ENCODE data around the gene COL23A1.

The COL23A1 gene

DNA sequence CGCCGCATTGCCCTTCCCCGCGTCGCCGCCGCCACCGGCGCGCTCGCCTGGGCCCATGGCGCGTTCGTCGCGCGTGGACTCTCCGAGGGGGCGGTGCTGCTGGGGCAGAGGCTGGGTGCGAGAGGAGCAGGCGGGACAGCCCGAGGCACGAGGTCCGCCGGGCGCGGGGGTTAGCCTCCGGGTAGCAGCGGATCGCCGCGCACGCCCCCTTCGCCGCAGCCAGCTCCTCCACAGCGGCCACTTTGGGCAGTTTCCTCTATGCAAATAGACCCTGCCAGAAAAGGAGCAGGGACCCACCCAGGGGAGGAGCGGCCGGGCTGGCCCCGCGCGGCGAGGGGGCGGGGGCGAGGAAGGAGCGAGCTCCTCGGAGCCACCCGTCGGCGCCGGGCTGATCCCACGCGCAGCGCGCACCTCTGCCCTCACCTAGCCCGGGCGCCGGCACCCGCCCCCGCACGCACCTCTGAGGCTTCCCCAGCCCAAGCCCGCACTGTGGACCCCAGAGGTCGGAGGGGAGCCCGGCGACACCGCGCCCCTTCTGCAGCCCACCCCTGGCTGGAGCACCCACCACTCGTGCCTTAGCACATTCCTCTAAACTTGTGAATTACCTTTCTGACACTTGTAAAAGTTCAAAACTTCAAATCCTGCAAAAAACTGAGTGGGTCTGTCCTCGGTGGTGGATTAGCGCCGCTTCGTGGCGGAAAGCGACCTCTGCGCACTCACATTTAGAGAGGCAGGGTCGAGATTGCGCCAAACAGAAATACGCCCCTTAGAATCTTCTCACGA lies at the start of gene COL23A1:
Gene COL23A1 (minus strand): TSS at position 253 of the 783 bp plus-strand sequence.
- peak within 1 kb of the TSS; percentile 35 for H3K4me3 ChIP-seq (ENCODE audit: low read depth, low read length)
- POLR2A ChIA-PET = no interaction called here
- TF ChIP-seq ZNF654 (tag by site-specific recombination; IDR thresholded peaks at IDR 0.05; ENCODE audit: low read depth) (peak; percentile 58), KLF7 (tag by site-specific recombination; IDR thresholded peaks at IDR 0.05; ENCODE audit: borderline replicate concordance) (no peak), ZNF335 (tag by site-specific recombination; conservative IDR thresholded peaks at IDR 0.05) (peak; percentile 73), ZNF777 (tag by site-specific recombination; IDR thresholded peaks at IDR 0.05; ENCODE audit: borderline replicate concordance) (no peak), ZBTB17 (tag by site-specific recombination; IDR thresholded peaks at IDR 0.05) (0 out of 2 replicates have a peak, but pooled peaks have one; percentile 12), ZNF610 (tag by site-specific recombination; IDR thresholded peaks at IDR 0.05; ENCODE audit: borderline replicate concordance) (no peak), ZNF677 (tag by site-specific recombination; IDR thresholded peaks at IDR 0.05) (no peak), SETDB1 (IDR thresholded peaks at IDR 0.05; ENCODE audit: insufficient read length, low read length) (no peak), GLIS1 (tag by site-specific recombination; IDR thresholded peaks at IDR 0.05) (peak; percentile 11; the same call in 1 of the 2 replicates), SP3 (tag by site-specific recombination; IDR thresholded peaks at IDR 0.05) (peak; percentile 24; the same call in 1 of the 2 replicates), KLF9 (tag by site-specific recombination; IDR thresholded peaks at IDR 0.05; ENCODE audit: low read depth) (peak; percentile 55; the same call in 1 of the 2 replicates), SP2 (tag by site-specific recombination; IDR thresholded peaks at IDR 0.05) (peak; percentile 47), ZFHX2 (tag by site-specific recombination; conservative IDR thresholded peaks at IDR 0.05) (peak; percentile 75), ZNF221 (tag by site-specific recombination; IDR thresholded peaks at IDR 0.05; ENCODE audit: borderline replicate concordance) (no peak), GLIS2 (tag by site-specific recombination; IDR thresholded peaks at IDR 0.05) (peak; percentile 61; the same call in 1 of the 2 replicates), KLF1 (tag by site-specific recombination; IDR thresholded peaks at IDR 0.05) (peak; percentile 42; the same call in 1 of the 2 replicates)
- TF ChIP-seq, protein P1, sequence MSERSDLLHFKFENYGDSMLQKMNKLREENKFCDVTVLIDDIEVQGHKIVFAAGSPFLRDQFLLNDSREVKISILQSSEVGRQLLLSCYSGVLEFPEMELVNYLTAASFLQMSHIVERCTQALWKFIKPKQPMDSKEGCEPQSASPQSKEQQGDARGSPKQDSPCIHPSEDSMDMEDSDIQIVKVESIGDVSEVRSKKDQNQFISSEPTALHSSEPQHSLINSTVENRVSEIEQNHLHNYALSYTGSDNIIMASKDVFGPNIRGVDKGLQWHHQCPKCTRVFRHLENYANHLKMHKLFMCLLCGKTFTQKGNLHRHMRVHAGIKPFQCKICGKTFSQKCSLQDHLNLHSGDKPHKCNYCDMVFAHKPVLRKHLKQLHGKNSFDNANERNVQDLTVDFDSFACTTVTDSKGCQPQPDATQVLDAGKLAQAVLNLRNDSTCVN (tag by site-specific recombination; optimal IDR thresholded peaks at IDR 0.05) = peak; percentile 86
- TF ChIP-seq, protein P2, sequence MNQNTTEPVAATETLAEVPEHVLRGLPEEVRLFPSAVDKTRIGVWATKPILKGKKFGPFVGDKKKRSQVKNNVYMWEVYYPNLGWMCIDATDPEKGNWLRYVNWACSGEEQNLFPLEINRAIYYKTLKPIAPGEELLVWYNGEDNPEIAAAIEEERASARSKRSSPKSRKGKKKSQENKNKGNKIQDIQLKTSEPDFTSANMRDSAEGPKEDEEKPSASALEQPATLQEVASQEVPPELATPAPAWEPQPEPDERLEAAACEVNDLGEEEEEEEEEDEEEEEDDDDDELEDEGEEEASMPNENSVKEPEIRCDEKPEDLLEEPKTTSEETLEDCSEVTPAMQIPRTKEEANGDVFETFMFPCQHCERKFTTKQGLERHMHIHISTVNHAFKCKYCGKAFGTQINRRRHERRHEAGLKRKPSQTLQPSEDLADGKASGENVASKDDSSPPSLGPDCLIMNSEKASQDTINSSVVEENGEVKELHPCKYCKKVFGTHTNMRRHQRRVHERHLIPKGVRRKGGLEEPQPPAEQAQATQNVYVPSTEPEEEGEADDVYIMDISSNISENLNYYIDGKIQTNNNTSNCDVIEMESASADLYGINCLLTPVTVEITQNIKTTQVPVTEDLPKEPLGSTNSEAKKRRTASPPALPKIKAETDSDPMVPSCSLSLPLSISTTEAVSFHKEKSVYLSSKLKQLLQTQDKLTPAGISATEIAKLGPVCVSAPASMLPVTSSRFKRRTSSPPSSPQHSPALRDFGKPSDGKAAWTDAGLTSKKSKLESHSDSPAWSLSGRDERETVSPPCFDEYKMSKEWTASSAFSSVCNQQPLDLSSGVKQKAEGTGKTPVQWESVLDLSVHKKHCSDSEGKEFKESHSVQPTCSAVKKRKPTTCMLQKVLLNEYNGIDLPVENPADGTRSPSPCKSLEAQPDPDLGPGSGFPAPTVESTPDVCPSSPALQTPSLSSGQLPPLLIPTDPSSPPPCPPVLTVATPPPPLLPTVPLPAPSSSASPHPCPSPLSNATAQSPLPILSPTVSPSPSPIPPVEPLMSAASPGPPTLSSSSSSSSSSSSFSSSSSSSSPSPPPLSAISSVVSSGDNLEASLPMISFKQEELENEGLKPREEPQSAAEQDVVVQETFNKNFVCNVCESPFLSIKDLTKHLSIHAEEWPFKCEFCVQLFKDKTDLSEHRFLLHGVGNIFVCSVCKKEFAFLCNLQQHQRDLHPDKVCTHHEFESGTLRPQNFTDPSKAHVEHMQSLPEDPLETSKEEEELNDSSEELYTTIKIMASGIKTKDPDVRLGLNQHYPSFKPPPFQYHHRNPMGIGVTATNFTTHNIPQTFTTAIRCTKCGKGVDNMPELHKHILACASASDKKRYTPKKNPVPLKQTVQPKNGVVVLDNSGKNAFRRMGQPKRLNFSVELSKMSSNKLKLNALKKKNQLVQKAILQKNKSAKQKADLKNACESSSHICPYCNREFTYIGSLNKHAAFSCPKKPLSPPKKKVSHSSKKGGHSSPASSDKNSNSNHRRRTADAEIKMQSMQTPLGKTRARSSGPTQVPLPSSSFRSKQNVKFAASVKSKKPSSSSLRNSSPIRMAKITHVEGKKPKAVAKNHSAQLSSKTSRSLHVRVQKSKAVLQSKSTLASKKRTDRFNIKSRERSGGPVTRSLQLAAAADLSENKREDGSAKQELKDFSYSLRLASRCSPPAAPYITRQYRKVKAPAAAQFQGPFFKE (tag by site-specific recombination; IDR thresholded peaks at IDR 0.05; ENCODE audit: borderline replicate concordance) = no peak
- TF ChIP-seq, protein P3, sequence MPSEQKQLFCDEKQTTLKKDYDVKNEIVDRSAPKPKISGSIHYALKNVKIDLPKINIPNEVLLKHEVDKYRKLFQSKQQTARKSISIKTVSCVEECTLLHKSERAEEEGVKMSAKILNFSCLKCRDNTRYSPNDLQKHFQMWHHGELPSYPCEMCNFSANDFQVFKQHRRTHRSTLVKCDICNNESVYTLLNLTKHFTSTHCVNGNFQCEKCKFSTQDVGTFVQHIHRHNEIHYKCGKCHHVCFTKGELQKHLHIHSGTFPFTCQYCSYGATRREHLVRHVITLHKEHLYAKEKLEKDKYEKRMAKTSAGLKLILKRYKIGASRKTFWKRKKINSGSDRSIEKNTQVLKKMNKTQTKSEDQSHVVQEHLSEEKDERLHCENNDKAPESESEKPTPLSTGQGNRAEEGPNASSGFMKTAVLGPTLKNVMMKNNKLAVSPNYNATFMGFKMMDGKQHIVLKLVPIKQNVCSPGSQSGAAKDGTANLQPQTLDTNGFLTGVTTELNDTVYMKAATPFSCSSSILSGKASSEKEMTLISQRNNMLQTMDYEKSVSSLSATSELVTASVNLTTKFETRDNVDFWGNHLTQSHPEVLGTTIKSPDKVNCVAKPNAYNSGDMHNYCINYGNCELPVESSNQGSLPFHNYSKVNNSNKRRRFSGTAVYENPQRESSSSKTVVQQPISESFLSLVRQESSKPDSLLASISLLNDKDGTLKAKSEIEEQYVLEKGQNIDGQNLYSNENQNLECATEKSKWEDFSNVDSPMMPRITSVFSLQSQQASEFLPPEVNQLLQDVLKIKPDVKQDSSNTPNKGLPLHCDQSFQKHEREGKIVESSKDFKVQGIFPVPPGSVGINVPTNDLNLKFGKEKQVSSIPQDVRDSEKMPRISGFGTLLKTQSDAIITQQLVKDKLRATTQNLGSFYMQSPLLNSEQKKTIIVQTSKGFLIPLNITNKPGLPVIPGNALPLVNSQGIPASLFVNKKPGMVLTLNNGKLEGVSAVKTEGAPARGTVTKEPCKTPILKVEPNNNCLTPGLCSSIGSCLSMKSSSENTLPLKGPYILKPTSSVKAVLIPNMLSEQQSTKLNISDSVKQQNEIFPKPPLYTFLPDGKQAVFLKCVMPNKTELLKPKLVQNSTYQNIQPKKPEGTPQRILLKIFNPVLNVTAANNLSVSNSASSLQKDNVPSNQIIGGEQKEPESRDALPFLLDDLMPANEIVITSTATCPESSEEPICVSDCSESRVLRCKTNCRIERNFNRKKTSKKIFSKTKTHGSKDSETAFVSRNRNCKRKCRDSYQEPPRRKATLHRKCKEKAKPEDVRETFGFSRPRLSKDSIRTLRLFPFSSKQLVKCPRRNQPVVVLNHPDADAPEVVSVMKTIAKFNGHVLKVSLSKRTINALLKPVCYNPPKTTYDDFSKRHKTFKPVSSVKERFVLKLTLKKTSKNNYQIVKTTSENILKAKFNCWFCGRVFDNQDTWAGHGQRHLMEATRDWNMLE (tag by site-specific recombination; conservative IDR thresholded peaks at IDR 0.05; ENCODE audit: low read depth) = no peak
- TF ChIP-seq, protein P4, sequence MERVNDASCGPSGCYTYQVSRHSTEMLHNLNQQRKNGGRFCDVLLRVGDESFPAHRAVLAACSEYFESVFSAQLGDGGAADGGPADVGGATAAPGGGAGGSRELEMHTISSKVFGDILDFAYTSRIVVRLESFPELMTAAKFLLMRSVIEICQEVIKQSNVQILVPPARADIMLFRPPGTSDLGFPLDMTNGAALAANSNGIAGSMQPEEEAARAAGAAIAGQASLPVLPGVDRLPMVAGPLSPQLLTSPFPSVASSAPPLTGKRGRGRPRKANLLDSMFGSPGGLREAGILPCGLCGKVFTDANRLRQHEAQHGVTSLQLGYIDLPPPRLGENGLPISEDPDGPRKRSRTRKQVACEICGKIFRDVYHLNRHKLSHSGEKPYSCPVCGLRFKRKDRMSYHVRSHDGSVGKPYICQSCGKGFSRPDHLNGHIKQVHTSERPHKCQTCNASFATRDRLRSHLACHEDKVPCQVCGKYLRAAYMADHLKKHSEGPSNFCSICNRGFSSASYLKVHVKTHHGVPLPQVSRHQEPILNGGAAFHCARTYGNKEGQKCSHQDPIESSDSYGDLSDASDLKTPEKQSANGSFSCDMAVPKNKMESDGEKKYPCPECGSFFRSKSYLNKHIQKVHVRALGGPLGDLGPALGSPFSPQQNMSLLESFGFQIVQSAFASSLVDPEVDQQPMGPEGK (tag by site-specific recombination; IDR thresholded peaks at IDR 0.05) = 0 out of 2 replicates have a peak, but pooled peaks have one; percentile 21

More for the DNA sequence above, at the start of gene COL23A1:
- no peak within 1 kb of the TSS; the same call in 1 of the 2 replicates for H3K27ac ChIP-seq (ENCODE audit: extremely low read depth, low read depth, low read length)
- no peaks in the 10 kb centered on the region for H3K36me3 ChIP-seq (ENCODE audit: control insufficient read depth in 2 of 2, insufficient read depth in 1 of 2, low read length in 2 of 2)
- CTCF ChIA-PET = interaction anchor here (0.6 to 2.1 kb wide), 11 partner anchors 32 to 686 kb away, joined by 3 to 9 read pairs (median 3); no protein-coding TSS in a partner anchor
- H3K9me3 ChIP-seq (ENCODE audit: control insufficient read depth, insufficient read depth, low read depth, low read length) = no peaks in the 10 kb centered on the region
- H3K4me1 ChIP-seq (ENCODE audit: control insufficient read depth, insufficient read depth, low read length) = peaks cover 3% of the 10 kb centered on the region; the same call in 1 of the 2 replicates

All from HEK293 (cell line).